ENCODE results near the gene DMGDH.

The DMGDH gene

DNA sequence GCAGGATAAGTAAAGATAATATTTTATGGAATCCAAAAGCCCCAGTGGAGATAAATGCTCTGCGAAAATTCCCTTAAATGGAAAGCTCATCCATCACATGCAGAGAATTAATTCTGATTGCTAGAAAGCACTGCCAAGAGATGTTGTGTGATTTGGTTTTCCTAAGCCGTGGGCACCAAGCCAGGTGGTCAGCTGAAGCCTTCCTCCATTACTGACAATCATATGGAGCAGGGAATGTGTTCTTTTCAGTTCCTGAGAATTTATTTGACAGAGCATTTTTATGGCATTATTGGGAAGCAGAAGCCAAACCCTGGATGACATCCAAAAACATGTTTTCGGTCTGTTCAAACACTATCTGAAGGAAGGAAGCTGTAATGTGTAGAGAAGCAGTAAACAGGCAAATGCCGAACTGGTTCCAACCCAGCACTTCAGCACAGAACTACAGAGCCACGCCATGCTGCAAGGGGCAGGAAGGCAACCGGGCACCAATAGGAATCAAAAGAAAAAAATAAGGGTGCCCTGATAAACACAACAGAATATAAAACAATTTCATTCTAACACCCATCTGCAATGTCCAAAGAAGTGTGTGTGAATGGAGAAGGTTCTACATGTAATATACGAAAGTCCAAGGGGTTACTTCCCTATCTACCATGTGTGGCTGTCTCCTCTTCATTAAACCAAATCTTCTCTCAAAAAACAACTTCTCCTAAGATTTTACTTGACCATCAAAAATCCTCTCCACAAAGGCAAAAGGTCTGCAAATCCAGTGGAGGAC, 96.6 kb downstream of the DMGDH start:
- no peak for DNase-seq

- DNase-seq, result no peak
Observed at GRCh38 chr5:78971998-78972397, 97.5 kb downstream of the DMGDH start.

- no peak for DNase-seq
Observed at GRCh38 chr5:78968781-78969180, 100.7 kb downstream of the DMGDH start.

DNA sequence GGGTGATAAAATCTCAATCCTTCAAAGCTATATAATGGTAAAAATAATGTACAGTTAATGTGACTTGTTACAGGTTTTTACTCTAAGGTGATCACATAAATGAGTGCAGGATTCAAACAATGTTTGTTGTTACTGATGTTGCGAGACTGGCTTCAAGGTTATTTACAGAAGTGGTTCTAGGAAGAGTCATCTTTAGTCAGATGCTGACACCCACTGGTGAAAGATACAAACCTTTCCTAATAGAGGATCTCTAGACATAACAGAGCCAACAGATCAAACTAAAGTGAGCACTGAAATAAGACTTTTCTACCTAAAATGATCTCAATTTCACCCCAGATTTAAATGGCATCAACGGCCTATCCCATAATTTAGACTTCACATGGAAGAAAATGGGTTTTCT, 104.6 kb downstream of the DMGDH start:
- no peak for DNase-seq

GRCh38 chr5:78961743-78962142, 107.7 kb downstream of the DMGDH start:
- DNase-seq, result no peak

DNA sequence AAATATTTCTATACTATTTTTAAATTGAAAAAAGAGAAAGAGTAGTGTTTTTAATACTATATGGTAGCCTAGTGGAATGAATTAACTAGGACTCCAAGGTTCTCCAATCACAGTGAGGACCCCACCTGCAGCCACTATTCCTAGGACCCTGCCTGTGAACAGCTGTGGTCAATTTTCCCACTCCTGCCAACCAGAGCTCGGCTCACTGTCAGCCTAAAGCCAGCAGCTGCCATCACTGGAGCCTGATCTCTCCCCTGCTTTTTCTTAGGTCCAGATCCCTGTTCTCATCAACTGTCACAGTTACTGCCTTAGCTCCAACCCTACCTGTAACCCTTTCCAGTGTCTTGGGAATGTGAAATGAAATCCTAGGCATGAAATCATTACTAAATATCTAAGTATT, 109.7 kb downstream of the DMGDH start:
- DNase-seq, result no peak

DNA sequence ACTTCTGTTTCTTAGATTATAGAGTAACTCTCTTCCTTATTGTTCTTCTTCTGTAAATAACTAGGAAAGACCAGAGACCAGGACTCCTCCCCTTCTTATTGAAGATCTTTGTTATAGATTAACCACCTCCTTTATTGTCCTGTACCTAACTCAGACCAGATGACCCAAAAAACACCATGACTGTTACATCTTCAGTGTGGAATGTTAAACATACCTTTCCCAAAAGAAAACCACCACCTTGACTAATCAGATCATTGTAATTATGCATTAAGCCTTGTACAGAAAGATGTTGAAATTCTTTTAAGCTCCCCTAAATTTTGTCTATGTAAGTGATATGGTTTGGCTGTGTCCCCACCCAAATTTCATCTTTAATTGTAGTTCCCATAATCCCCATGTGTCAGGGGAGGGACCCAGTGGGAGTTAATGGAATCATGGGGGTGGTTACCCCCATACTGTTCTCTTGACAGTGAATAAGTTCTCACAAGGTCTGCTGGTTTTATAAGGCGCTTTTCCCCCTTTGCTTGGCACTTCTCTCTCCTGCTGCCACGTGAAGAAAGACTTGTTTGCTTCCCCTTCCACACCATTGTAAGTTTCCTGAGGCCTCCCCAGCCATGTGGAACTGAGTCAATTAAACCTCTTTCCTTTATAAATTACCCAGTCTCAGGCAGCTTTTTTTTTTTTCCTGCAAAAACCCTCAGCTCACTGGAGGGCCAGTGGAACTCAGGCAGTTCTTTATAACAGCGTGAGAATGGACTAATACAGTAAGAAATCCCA, 110.6 kb downstream of the DMGDH start:
- DNase-seq, result no peak

- DNase-seq, result no peak
Observed at GRCh38 chr5:78956901-78957300, 112.6 kb downstream of the DMGDH start.

GRCh38 chr5:78953092-78953800, 116.2 kb downstream of the DMGDH start:
- no peak for DNase-seq
